CD4-positive, alpha-beta T cell treated with Interleukin-17A for 1 hour (primary cell): ENCODE measurements around the gene TCEAL9.
"Not testable (repeated sequence)": the region's sequence is repeated elsewhere in the genome, so short reads cannot be mapped to it uniquely, and the experiment has no call there.

ENCODE experiments used
- DNase-seq: peaks from one replicate; pipeline ENCODE4 v3.0.0-alpha.2; 2020

The TCEAL9 gene

GRCh38 chrX:103376118-103376978 is 20.0 kb downstream of the TCEAL9 start, which contains the start of gene BEX3:
Gene BEX3, plus strand, starts transcription at chrX:103376538. Its CDS starts 984 bp downstream, at chrX:103377522.
- peak; percentile 21 for DNase-seq

GRCh38 chrX:103376979-103377324 is 20.6 kb downstream of the TCEAL9 start:
- no peak for DNase-seq

GRCh38 chrX:103378990-103379389 is 22.7 kb downstream of the TCEAL9 start:
- no peak for DNase-seq

GRCh38 chrX:103382877-103383276 is 26.6 kb downstream of the TCEAL9 start:
- no peak for DNase-seq

GRCh38 chrX:103384672-103385071 is 28.4 kb downstream of the TCEAL9 start:
- DNase-seq = no peak

GRCh38 chrX:103385283-103385830 is 29.1 kb downstream of the TCEAL9 start:
- DNase-seq = not testable (repeated sequence)

- DNase-seq = no peak
Measured at GRCh38 chrX:103386332-103386731, 30.0 kb downstream of the TCEAL9 start.

- no peak for DNase-seq
Measured at GRCh38 chrX:103393487-103393886, 37.2 kb downstream of the TCEAL9 start.

GRCh38 chrX:103396186-103396585 is 39.9 kb downstream of the TCEAL9 start:
- no peak for DNase-seq

GRCh38 chrX:103396660-103397059 is 40.4 kb downstream of the TCEAL9 start:
- DNase-seq = no peak

- no peak for DNase-seq
Measured at GRCh38 chrX:103397707-103398106, 41.4 kb downstream of the TCEAL9 start.

GRCh38 chrX:103398421-103398864 is 42.1 kb downstream of the TCEAL9 start:
- DNase-seq = no peak

- DNase-seq = no peak
Measured at GRCh38 chrX:103399744-103400143, 43.4 kb downstream of the TCEAL9 start.

GRCh38 chrX:103400931-103401330 is 44.6 kb downstream of the TCEAL9 start:
- no peak for DNase-seq

GRCh38 chrX:103404231-103405008 is 48.1 kb downstream of the TCEAL9 start:
- peak; percentile 34 for DNase-seq

GRCh38 chrX:103405009-103405333 is 48.7 kb downstream of the TCEAL9 start:
- DNase-seq = no peak

- no peak for DNase-seq
Measured at GRCh38 chrX:103406256-103406655, 50.0 kb downstream of the TCEAL9 start.

GRCh38 chrX:103407776-103408175 is 51.5 kb downstream of the TCEAL9 start:
- no peak for DNase-seq
